Testis (tissue), 3 donors: ENCODE measurements around the gene KDF1. TPM values are rescaled to one million over a fixed set of nuclear protein-coding genes. Genes with fewer than 3 reads are reported as not detected.
"Not testable (repeated sequence)": the region's sequence is repeated elsewhere in the genome, so short reads cannot be mapped to it uniquely, and the experiment has no call there.

Experiments used
- DNase-seq: peaks from one replicate; pipeline ENCODE4 v3.0.0-alpha.2; 2019
- H3K27ac ChIP-seq, 2 donors: fragments of 200-600 bp; sonication (generic); one replicate each; pipeline ENCODE4 v1.5.1; 2019
- H3K27me3 ChIP-seq: fragments of 200-600 bp; sonication (generic); one replicate; pipeline ENCODE4 v1.5.1; 2019
- H3K36me3 ChIP-seq: fragments of 200-600 bp; sonication (generic); one replicate; pipeline ENCODE4 v1.5.1; 2017; ENCODE audit warnings: low read depth; ENCODE audit errors: missing control alignments
- H3K4me1 ChIP-seq: fragments of 200-600 bp; sonication (generic); one replicate; pipeline ENCODE4 v1.5.1; 2019
- H3K4me3 ChIP-seq, 2 donors: fragments of 200-600 bp; sonication (generic); one replicate each; pipeline ENCODE4 v1.5.1; 2017 to 2019
- H3K9me3 ChIP-seq: fragments of 200-600 bp; sonication (generic); one replicate; pipeline ENCODE4 v1.5.1; 2017
- POLR2A ChIP-seq: fragments of 450-650 bp; IDR thresholded peaks from one replicate; pipeline ENCODE4 v1.6.1; 2017; ENCODE audit warnings: antibody characterized with exemption, mild to moderate bottlenecking, moderate library complexity
- WGBS, 2 donors: methylation state at CpG; one replicate each; pipeline ENCODE4 v1.1.5; 2018; 5-methylcytosine and 5-hydroxymethylcytosine counted together
- intact Hi-C: fragments of 100-400 bp; cut with DNase I; formaldehyde crosslinking; loops from one replicate; pipeline ENCODE4 v1.15.1; 2023; ENCODE audit warnings: low total_unique reads
- polyA plus RNA-seq: library from polyadenylated mRNA; stranded (reverse); fragments of 350-450 nt; fragmentation: Illumina TruSeq; extraction: RNeasy Lipid Tissue Mini Kit (QIAGEN cat#74804); gene quantifications from one replicate; pipeline ENCODE4 v1.2.3, GENCODE V29; 2014; ENCODE audit warnings: low read depth, low replicate concordance; ENCODE audit not compliant: insufficient read depth
- total RNA-seq, 2 donors: library from RNA; depleted of rRNA; stranded (reverse); fragments of >200 nt; gene quantifications; one replicate each; pipeline ENCODE4 v1.2.3, GENCODE V29; 2016
- TF ChIP-seq, protein P1 (sequence below), 3 experiments: fragments of 450-650 bp in 2 of 3; fragments of 200-600 bp in 1 of 3; sonication (generic) in 1 of 3; IDR thresholded peaks; one replicate each; pipeline ENCODE4 v1.5.1; 2016 to 2019; ENCODE audit warnings: antibody characterized with exemption in 3 of 3, mild to moderate bottlenecking in 2 of 3, moderate library complexity in 1 of 3

KDF1 gene
- total and polyA plus RNA-seq, 3 donors from 2014 or later, result 3.8 to 4.8 (median 4.0) TPM

DNA sequence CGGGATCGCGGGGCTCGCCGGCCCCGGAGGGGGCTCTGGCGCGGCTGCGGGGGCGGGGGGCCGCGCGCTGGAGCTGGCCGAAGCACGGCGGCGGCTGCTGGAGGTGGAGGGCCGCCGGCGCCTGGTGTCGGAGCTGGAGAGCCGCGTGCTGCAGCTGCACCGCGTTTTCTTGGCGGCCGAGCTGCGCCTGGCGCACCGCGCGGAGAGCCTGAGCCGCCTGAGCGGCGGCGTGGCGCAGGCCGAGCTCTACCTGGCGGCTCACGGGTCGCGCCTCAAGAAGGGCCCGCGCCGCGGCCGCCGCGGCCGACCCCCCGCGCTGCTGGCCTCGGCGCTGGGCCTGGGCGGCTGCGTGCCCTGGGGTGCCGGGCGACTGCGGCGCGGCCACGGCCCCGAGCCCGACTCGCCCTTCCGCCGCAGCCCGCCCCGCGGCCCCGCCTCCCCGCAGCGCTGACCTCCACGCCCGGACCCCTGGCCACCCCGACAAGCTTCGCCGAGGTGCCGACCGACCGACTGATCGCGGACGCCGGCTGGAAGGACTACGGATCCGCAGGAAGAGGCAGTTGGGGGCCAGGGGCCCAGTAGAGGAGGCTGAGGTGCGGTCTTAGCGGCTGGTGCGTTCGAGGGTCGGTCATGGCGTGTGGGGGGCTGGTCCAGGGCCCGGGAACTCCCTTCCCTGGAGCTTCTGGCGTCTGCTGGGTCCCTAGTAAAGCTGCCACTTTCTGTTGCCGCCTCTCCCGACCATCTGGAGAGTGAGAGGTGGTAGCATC, 33.9 kb upstream of the KDF1 start:
- DNase-seq, result no peak
- H3K36me3 ChIP-seq, result no peaks in the 10 kb centered on the region
- peak overlapping the region; percentile 61 to 71 for H3K4me3 ChIP-seq
- intact Hi-C loops, result loop anchor here (10.0 kb wide), 1 partner anchor 101 kb away; no protein-coding TSS in a partner anchor
- WGBS, 2 donors, result 3 to 50% methylated on average over 2 to 31 of the region's 97 CpGs
- H3K27ac ChIP-seq, result peak overlapping the region in 1 of 2 donors; percentile 24
- no peaks in the 10 kb centered on the region for H3K27me3 ChIP-seq
- no peaks in the 10 kb centered on the region for H3K9me3 ChIP-seq
- TF ChIP-seq, protein P1, sequence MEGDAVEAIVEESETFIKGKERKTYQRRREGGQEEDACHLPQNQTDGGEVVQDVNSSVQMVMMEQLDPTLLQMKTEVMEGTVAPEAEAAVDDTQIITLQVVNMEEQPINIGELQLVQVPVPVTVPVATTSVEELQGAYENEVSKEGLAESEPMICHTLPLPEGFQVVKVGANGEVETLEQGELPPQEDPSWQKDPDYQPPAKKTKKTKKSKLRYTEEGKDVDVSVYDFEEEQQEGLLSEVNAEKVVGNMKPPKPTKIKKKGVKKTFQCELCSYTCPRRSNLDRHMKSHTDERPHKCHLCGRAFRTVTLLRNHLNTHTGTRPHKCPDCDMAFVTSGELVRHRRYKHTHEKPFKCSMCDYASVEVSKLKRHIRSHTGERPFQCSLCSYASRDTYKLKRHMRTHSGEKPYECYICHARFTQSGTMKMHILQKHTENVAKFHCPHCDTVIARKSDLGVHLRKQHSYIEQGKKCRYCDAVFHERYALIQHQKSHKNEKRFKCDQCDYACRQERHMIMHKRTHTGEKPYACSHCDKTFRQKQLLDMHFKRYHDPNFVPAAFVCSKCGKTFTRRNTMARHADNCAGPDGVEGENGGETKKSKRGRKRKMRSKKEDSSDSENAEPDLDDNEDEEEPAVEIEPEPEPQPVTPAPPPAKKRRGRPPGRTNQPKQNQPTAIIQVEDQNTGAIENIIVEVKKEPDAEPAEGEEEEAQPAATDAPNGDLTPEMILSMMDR (IDR thresholded peaks at IDR 0.05), result no peak
- no peak for TF ChIP-seq POLR2A
- peaks cover 26% of the 10 kb centered on the region for H3K4me1 ChIP-seq

DNA sequence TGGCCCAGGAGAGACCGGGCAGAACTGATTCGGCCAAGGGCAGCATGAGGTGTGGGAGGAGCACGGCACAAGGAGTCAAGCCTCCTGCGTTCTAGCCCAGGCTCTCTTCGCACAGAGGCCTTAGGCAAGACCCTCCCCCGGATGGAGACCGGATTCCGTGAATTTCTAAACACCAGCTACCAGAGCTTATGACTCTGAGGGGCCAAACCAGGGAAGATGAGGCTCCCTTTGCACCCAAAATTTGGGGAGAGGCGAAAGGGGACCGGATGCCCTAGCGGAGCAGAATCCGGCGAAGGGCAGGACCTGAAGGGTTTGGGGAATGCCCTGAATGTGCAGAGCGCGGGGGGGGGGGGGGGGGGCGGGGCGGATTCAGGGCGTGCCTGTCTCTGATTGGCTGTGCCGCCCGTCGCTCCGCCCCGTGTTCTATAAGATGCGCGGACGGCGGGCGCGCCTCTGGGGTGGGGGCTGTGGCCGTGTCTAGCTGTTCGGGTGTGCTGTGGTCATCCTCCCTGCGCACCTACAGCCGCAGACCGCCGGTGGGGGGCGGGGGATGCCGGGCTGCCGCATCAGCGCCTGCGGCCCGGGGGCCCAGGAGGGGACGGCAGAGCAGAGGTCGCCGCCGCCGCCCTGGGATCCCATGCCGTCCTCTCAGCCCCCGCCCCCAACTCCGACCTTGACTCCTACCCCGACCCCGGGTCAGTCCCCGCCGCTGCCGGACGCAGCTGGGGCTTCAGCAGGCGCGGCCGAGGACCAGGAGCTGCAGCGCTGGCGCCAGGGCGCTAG, 33.2 kb upstream of the KDF1 start, which contains the start of gene TRNP1:
TSS of gene TRNP1 (plus strand) at position 456 of the 783 bp plus-strand sequence. CDS start at position 551, 95 bp downstream.
- Histone ChIP-seq H3K4me3 (peak within 1 kb of the TSS; percentile 61 to 71), H3K4me1 (peaks cover 23% of the 10 kb centered on the region), H3K9me3 (no peaks in the 10 kb centered on the region), H3K27ac (peak within 1 kb of the TSS in 1 of 2 donors; percentile 24), H3K36me3 (no peaks in the 10 kb centered on the region), H3K27me3 (no peaks in the 10 kb centered on the region)
- 0 to 1% methylated on average over 6 to 22 of the region's 61 CpGs for WGBS, 2 donors
- intact Hi-C loops, result loop anchor here (10.0 kb wide), 1 partner anchor 101 kb away; no protein-coding TSS in a partner anchor
- TF ChIP-seq, protein P1 (IDR thresholded peaks at IDR 0.05), result no peak
- TF ChIP-seq POLR2A, result peak; percentile 35
- DNase-seq, result peak; percentile 88

DNA sequence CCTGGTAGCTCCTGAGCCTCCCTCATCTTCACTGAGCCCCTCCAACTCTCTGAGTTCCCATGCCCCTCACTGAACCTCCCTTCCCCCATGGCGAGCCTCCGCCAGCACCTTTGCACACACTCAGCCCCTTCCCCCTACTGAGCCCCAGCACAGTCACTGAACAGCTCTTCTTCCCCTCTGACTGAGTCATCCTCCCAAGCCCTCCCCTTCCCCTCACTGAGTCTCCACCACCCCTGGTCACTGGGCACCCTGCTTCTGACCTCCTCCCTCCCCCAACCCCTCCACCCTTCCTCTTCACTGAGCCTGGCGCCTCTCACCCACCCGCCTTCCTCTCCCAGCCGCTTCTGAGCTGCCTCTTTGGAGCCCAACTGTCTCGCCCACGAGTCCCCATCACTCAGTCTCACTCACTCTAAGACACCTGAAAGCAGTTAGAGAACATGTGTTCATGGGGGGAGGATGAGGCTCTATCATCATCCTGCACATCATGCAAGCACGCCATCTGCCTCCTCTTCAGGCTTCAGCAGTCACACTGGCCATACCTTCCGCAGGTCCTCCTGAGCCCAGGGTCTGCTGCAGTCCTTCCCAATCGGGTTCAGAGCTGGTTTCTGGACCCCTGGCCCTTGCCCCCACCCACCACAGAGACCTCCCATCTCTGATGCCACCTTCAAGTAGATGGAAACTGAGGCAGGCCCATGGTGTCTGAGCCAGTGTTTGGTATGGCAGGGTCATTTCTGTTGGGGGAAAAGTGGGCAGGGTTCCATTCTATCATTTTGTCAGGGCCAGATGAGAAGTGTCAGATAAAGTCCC, 31.2 kb upstream of the KDF1 start:
- 58 to 63% methylated on average over 9 to 10 of the region's 10 CpGs for WGBS, 2 donors
- no peaks in the 10 kb centered on the region for H3K27me3 ChIP-seq
- intact Hi-C loops, result loop anchor here (10.0 kb wide), 1 partner anchor 103 kb away; no protein-coding TSS in a partner anchor
- H3K4me3 ChIP-seq, result no peak overlapping the region
- no peak overlapping the region for H3K27ac ChIP-seq
- TF ChIP-seq, protein P1 (IDR thresholded peaks at IDR 0.05), result no peak
- no peak for TF ChIP-seq POLR2A
- no peaks in the 10 kb centered on the region for H3K9me3 ChIP-seq
- peaks cover 12% of the 10 kb centered on the region for H3K4me1 ChIP-seq
- no peak for DNase-seq
- no peaks in the 10 kb centered on the region for H3K36me3 ChIP-seq

DNA sequence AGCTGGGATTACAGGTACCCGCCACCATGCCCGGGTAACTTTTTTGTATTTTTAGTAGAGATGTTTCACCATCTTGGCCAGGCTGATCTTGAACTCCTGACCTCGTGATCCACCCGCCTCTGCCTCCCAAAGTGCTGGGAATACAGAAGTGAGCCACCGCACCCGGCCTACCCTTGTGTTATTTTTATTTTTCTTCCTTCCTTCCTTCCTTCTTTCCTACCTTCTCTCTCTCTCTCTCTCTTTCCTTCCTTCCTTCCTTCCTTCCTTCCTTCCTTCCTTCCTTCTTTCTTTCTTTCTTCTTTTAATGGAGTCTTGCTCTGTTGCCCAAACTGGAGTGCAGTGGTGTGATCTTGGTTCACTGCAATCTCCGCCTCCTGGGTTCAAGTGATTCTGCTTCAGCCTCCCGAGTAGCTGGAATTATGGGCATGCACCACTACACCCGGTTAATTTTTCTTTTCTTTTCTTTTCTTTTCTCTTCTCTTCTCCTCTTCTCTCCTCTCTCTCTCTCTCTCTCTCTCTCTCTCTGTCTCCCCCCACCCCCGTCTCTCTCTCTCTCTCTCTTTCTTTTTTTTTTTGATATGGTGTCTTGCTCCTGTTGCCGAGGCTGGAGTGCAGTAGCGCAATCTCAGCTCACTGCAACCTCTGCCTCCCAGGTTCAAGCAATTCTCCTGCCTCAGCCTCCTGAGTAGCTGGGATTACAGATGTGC, 29.3 kb upstream of the KDF1 start:
- not testable (repeated sequence) for H3K27me3 ChIP-seq, DNase-seq, H3K4me3 ChIP-seq, H3K36me3 ChIP-seq, H3K27ac ChIP-seq, H3K4me1 ChIP-seq, H3K9me3 ChIP-seq
- 83 to 86% methylated on average over 12 of the region's 12 CpGs for WGBS, 2 donors
- intact Hi-C loops, result loop anchor here (10.0 kb wide), 1 partner anchor 105 kb away; no protein-coding TSS in a partner anchor
